ENCODE data around the gene NECAP2. TPM values are rescaled to one million over a fixed set of nuclear protein-coding genes. Genes with fewer than 3 reads are reported as not detected.
"Not testable (repeated sequence)": the region's sequence is repeated elsewhere in the genome, so short reads cannot be mapped to it uniquely, and the experiment has no call there.

Gene NECAP2
- total RNA-seq, 2 experiments from 2014 or later = 107 to 115 TPM

DNA sequence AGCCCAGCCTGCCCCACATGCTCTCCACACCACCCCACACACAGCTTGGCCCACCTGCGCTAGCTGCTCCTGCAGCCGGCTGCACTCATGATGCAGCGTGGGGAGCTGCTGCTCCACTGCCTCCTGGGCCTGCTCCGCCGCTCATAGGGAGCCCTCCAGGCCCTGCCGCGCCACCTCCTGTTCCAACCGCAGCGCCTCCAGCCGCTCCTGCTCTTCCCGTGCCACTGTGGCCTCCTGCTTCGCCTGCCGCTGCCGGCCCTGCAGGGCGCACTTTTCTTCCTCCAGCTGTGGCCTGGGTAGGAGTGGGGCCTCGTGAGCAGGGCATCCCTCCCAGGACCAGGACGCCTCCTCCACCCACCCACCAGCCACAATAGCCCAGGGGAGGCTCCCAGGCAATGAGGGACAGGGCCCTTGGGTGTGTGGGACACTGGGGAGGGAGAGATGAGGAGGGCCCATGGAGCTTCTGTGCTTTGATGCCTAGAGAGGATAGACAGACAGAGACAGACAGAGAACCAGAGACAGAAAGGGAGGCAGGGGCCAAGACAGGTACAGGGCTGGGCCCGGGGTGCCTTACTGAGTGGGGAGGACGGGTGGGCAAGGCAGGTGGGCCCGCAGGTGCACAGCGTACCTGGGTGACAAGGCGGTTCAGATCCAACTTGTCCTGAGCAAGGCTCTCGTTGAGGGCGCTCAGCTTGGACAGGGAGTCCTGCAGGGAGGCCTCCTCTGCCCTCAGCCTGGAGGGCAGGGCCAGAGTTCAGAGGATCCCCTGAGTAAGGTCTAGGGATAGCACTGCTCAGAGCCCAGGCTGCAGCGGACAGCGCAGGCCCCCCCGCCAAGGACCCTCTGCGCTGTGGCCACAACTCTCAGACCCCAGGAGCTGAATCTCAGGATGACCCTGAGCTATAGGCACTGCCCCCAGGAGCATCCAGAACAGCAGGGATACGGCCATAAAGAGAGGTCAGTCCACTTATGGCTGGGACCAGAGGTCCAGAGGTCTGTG is 35.5 kb downstream of the NECAP2 start:
- H3K27me3 Mint-ChIP-seq, H3K9me3 Mint-ChIP-seq, H3K4me1 Mint-ChIP-seq, H3K27ac Mint-ChIP-seq, POLR2A ChIA-PET, H3K4me3 Mint-ChIP-seq, DNase-seq: not testable (repeated sequence)
- CTCF ChIA-PET = interaction anchor here (0.7 kb wide), 1 partner anchor 31 kb away, joined by 3 read pairs; no protein-coding TSS in a partner anchor
- H3K36me3 Mint-ChIP-seq (ENCODE audit: low read depth) = peaks cover 11% of the 10 kb centered on the region

DNA sequence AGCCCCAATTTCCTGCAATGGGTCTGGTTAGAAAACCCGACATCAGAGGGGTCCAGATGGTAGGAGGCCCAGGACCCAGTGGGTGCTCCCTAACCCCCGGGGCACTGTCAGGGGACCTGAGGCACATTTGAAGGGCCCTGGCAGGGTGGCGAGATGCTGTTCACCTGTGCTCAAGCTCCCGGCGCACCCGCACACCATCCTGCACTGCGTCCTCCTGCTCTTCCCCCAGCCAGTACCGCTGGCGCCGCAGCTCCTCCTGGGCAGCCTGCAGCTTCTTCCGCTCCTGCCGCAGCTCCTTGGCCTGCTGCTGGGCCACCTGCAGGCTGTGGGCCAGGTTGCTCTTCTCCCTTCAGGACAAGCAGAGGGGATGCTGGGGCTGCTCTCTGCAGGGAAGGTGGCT is 37.6 kb downstream of the NECAP2 start:
- no peaks in the 10 kb centered on the region for H3K4me1 Mint-ChIP-seq
- no peak for DNase-seq
- CTCF ChIA-PET = no interaction called here
- no peaks in the 10 kb centered on the region for H3K9me3 Mint-ChIP-seq
- POLR2A ChIA-PET = no interaction called here
- H3K27me3 Mint-ChIP-seq = no peaks in the 10 kb centered on the region
- H3K36me3 Mint-ChIP-seq (ENCODE audit: low read depth) = peaks cover 7% of the 10 kb centered on the region
- no peak overlapping the region for H3K27ac Mint-ChIP-seq
- no peak overlapping the region for H3K4me3 Mint-ChIP-seq

DNA sequence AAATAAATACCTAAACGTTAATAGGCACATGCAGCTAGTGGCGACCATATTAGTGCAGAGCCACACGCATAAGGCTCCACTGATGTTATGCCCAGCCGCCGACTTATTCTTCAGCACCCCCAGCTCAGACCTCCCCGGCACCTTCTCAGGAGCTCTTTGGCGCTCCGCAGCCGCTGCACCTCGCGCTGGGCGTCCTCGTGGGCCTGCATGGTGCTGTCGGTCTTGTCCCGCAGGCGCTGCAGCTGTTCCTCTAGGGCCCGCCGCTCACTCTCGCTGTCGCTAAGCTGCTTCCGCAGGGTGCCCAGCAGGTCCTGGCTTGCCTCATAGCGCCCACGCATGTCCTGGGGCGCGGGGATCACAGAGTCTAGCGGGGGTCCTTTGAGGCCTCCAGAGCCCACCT is 42.6 kb downstream of the NECAP2 start:
- H3K4me1 Mint-ChIP-seq, CTCF ChIA-PET: not testable (repeated sequence)

DNA sequence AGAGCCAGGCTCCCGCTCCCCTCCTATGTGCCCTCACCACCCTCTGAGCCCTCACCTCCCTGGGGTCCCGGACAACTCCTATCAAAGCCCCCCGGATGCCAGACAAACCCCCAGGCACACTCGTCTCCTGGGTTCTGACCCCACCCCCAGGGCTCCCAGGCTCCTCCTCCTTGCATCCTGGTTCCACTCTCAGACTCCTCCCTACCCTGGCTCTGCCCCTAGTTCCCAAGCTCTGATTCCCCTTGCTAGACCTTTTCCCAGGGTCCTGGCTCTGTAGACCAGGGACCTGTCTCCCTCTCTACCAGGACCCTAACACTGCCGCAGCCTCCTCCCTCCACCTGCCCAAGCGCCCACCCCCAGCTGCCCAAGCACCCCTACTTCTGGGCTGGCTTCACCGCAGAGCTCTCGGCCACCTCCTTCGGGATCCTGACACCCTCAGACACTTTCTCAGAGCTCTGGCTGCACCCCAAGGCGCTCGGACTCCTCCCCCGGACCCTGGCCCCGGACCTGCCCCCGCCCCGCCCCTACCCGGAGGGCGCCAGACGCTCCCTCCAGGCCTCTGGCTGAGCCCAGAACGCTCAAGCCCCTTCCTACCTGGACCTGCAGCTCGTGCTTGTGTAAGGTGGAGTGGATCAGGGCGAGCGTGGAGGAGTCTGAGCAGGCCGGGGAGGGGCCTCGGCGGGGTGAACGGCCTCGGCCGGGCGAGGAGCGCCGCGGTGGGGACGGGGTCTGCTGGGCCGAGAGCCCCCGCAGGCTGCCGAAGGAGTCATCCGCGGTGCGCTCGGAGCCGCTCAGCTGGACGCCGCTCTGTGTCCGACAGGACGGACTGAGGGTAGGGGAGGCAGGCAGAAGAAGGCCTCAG is 43.3 kb downstream of the NECAP2 start:
- H3K4me1 Mint-ChIP-seq; DNase-seq; POLR2A ChIA-PET; H3K9me3 Mint-ChIP-seq; H3K27me3 Mint-ChIP-seq; H3K36me3 Mint-ChIP-seq (ENCODE audit: low read depth); H3K27ac Mint-ChIP-seq; H3K4me3 Mint-ChIP-seq: not testable (repeated sequence)
- CTCF ChIA-PET = interaction anchor here (0.6 kb wide), 1 partner anchor 568 kb away, joined by 3 read pairs; no protein-coding TSS in a partner anchor

More for the DNA sequence above, 42.6 kb downstream of the NECAP2 start:
- DNase-seq; H3K27ac Mint-ChIP-seq; H3K36me3 Mint-ChIP-seq (ENCODE audit: low read depth); POLR2A ChIA-PET; H3K4me3 Mint-ChIP-seq; H3K27me3 Mint-ChIP-seq; H3K9me3 Mint-ChIP-seq: not testable (repeated sequence)

DNA sequence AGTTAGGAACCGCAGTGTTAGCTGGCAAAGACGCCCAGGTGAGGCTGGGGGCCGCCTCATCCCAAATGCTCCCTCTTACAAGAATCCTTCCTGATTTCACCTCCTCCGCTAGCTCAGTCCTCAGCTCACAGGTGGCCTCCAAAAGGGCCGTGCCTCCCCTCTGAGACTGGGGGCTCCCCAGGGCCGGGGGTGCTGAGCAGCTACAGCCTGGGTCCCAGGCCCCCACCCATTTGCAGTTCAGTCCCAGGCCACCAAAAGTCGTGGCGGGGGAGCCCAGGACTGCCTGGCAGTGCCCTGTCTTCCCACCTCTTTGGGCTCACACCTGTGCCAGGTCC is 43.9 kb downstream of the NECAP2 start:
- H3K9me3 Mint-ChIP-seq = no peaks in the 10 kb centered on the region
- no peak overlapping the region for H3K4me3 Mint-ChIP-seq
- no peaks in the 10 kb centered on the region for H3K27me3 Mint-ChIP-seq
- H3K36me3 Mint-ChIP-seq (ENCODE audit: low read depth) = peaks cover 5% of the 10 kb centered on the region
- ChIA-PET CTCF (interaction anchor here (0.6 kb wide), 1 partner anchor 567 kb away, joined by 3 read pairs; no protein-coding TSS in a partner anchor), POLR2A (no interaction called here)
- H3K4me1 Mint-ChIP-seq = no peaks in the 10 kb centered on the region
- no peak for DNase-seq
- H3K27ac Mint-ChIP-seq = no peak overlapping the region

DNA sequence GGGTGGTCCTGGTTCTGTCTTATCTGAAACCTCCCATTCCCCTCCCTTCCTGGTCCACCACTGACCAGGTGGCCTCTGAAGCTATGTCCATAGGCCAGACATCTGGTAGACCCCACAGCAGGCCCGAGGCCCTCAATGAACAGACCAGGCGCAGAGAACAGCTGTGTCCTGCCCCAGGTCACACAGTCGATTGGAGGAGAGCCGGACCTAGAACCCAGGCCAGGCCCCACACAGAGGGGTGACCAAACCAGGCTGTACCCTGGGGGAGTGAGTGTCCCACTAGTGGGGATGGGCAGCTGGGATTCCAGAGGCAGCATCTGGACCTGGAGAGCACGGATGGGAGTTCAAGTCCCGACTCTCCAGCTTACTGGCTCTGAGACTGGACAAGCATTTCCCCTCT is 44.4 kb downstream of the NECAP2 start:
- Mint-ChIP-seq H3K9me3 (no peaks in the 10 kb centered on the region), H3K27ac (no peak overlapping the region), H3K4me3 (no peak overlapping the region), H3K4me1 (no peaks in the 10 kb centered on the region), H3K36me3 (ENCODE audit: low read depth) (peaks cover 5% of the 10 kb centered on the region), H3K27me3 (no peaks in the 10 kb centered on the region)
- CTCF ChIA-PET = no interaction called here
- DNase-seq = no peak
- POLR2A ChIA-PET = no interaction called here

DNA sequence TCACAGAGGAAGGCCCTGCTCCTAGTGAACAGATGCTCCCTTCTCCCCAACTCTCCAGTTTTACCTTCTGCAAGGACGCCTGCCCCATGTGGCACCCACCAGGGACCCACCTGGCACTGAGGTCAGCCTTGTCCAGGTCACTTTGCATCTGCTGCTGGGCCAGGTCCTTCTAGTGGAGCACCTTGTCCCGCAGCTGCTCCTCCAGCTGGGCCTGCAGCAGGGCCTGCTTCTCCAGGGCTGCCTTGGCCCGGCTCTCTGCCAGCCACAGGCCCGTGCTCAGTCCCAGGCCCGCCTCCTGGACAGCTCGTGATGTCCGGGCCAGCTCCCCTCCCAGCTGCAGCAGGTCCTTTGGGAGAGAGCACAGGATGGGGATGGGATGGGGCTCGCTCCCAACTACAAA is 45.8 kb downstream of the NECAP2 start:
- H3K4me1 Mint-ChIP-seq; DNase-seq; H3K9me3 Mint-ChIP-seq; CTCF ChIA-PET; H3K36me3 Mint-ChIP-seq (ENCODE audit: low read depth); H3K27ac Mint-ChIP-seq; H3K27me3 Mint-ChIP-seq; H3K4me3 Mint-ChIP-seq; POLR2A ChIA-PET: not testable (repeated sequence)

DNA sequence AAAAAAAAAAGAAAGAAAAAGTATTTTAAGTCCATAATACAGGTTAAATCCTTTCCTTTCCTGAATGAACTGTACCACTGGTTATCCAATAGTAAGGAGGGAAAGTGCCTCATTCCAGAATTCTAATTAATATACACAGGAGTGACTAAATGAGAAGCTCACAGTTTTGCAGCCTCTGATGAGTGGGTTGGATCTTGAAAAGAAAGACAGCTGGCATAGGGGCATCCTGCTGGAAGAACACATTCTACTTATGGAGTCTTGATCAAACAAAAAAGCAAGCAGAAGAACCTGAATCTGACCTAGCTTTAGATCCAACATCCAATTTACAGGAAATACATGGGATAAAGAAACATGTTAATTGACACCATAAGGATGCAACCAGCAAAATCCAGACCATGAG is 46.5 kb downstream of the NECAP2 start:
- H3K4me3 Mint-ChIP-seq; POLR2A ChIA-PET; H3K27me3 Mint-ChIP-seq; H3K4me1 Mint-ChIP-seq; H3K9me3 Mint-ChIP-seq; DNase-seq; H3K27ac Mint-ChIP-seq; CTCF ChIA-PET; H3K36me3 Mint-ChIP-seq (ENCODE audit: low read depth): not testable (repeated sequence)

DNA sequence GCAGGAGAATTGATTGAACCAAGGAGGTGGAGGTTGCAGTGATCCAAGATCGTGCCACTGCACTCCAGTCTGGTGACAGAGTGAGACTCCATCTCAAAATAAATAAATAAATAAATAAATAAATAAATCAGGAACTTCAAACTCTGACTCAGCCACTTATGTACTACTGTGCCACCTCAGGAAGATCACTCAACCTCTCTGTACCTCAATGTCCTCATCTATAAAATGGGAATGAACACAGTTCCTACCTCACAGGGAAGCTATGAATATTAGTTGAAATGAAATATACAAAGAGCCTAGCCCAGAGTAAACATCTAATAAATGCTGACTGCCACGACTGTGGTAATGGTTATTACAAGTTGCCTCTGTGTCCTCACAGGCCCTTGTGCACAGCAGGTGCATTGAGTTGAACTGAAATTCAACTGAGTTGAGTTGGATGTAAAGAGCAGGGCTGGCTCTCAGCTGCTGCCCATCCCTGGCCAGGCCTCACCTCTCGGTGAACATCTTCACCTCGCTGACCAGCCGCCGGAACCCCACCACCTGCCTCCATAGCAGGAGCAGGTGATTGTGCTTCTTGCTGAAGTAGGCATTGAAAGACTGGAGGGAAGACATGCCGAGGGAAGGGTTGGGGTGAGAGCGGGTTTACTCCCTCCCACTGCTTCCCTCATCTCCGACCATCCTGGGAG is 48.8 kb downstream of the NECAP2 start:
- DNase-seq; H3K27me3 Mint-ChIP-seq; POLR2A ChIA-PET; H3K9me3 Mint-ChIP-seq; H3K4me3 Mint-ChIP-seq; CTCF ChIA-PET; H3K27ac Mint-ChIP-seq; H3K4me1 Mint-ChIP-seq; H3K36me3 Mint-ChIP-seq (ENCODE audit: low read depth): not testable (repeated sequence)

DNA sequence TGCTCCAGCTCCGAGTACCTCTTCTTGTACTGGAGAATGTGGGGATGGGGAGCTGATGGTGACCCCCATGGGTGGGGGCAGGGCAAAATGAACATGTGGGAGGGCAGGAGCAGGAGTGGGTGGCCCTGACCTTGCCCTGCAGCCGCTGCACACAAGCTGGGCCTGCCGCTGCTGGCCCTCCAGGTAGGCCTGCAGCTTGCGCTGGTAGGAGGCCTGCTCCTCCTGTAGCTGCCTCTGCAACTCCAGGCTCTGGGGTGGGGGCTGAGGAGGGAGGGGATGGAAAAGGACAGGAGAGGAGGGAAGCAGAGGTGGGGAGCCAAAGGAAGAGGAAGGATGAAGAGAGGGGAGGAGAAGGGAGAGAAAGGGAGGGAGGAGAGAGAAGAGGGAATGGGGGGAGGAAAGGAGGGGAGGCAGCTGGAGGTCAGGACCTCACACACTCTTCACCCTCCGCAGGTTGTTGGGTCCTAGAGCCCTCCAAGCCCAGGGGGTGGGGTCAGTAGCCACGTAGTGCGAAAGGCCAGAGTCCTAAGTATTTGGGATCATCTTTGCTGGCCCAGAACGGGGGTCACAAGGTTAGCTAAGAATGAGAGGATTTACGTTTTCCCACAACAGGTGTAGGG is 50.6 kb downstream of the NECAP2 start:
- ChIA-PET POLR2A (interaction anchor here (0.5 kb wide), 1 partner anchor 23 kb away, joined by 3 read pairs; the partner anchor contains the start of gene RNU1-1), CTCF (no interaction called here)
- Mint-ChIP-seq H3K36me3 (ENCODE audit: low read depth) (no peaks in the 10 kb centered on the region), H3K4me3 (no peak overlapping the region), H3K27ac (no peak overlapping the region), H3K9me3 (no peaks in the 10 kb centered on the region), H3K27me3 (no peaks in the 10 kb centered on the region), H3K4me1 (peaks cover 8% of the 10 kb centered on the region)
- no peak for DNase-seq

DNA sequence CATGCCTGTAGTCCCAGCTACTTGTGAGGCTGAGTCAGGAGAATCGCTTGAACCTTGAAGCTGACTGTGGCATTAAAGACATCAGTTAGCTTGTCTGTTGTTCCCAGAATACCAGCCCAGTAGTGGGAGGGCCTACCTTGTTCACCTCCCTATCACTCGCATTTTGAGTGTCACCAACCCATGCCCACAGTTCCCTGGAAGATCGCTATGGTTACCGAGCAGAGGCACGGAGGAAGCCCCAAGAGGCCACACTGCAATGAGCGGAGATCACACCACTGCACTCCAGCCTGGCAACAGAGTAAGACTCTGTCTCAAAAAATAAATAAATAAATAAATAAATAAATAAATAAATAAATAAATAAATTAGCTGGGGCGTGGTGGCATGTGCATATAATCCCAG is 52.4 kb downstream of the NECAP2 start:
- not testable (repeated sequence) for H3K9me3 Mint-ChIP-seq; H3K36me3 Mint-ChIP-seq (ENCODE audit: low read depth); H3K4me3 Mint-ChIP-seq; DNase-seq; H3K27ac Mint-ChIP-seq; H3K27me3 Mint-ChIP-seq
- POLR2A ChIA-PET = interaction anchor here (0.6 kb wide), 1 partner anchor 21 kb away, joined by 3 read pairs; no protein-coding TSS in a partner anchor
- CTCF ChIA-PET = interaction anchor here (0.6 to 0.7 kb wide), 3 partner anchors 16 to 216 kb away, joined by 3 to 4 read pairs (median 3); no protein-coding TSS in a partner anchor
- peaks cover 17% of the 10 kb centered on the region for H3K4me1 Mint-ChIP-seq

DNA sequence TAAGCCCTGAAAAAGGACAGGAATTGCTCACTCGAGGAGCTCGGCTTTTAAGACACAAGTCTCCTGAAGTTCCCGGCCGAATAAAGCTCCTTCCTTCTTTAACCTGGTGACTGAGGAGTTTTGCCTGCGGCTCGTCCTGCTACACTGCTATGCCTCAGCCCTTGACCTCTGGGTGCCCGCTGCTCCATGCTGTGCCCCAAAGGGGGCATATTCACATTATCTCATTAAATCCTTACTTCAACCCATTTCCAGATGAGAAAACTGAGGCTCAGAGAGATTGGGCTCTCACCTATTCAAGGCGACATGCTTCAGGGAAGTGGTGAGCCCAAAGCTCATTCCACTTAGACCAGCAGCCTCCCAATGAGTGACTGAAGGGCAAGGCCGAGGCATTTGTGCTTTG is 53.2 kb downstream of the NECAP2 start:
- H3K27me3 Mint-ChIP-seq; H3K4me3 Mint-ChIP-seq; POLR2A ChIA-PET; DNase-seq; H3K9me3 Mint-ChIP-seq; H3K27ac Mint-ChIP-seq; H3K36me3 Mint-ChIP-seq (ENCODE audit: low read depth); CTCF ChIA-PET: not testable (repeated sequence)
- H3K4me1 Mint-ChIP-seq = peaks cover 21% of the 10 kb centered on the region
